Measurements from ENCODE around the gene GYS2.

GRCh38 chr12:21600196-21600595 lies 4.5 kb downstream of the GYS2 start:
- TF ChIP-seq CTCF (conservative IDR thresholded peaks at IDR 0.05; ENCODE audit: low read length) (no peak), EZH2phosphoT487 (IDR thresholded peaks at IDR 0.05; ENCODE audit: borderline replicate concordance) (no peak)
